ENCODE data around the gene NUP42. TPM values are rescaled to one million over a fixed set of nuclear protein-coding genes. Genes with fewer than 3 reads are reported as not detected.

The NUP42 gene
- total and polyA plus RNA-seq, 8 donors: 7.3 to 24.9 (median 10.9) TPM

- DNase-seq (no peak), FAIRE-seq (no peak), ATAC-seq (no peak)
- Histone ChIP-seq H3K4me1 (no peaks in the 10 kb centered on the region), H3K36me3 (no peaks in the 10 kb centered on the region), H3K27ac (no peak overlapping the region), H3K27me3 (peaks cover 0 to 17% (median 0%) of the 10 kb centered on the region in 4 donors), H3K4me3 (no peak overlapping the region), H3K9me3 (no peaks in the 10 kb centered on the region)
- no peak for TF ChIP-seq CTCF (IDR thresholded peaks at IDR 0.05)
- intact Hi-C loops (cut with DNase I): no loop called here
These were observed 67.6 kb downstream of the NUP42 start for GRCh38 chr7:23249486-23249885.

Other genes starting within 250 kb of the NUP42 start
- gene HYCC1, start 167.9 kb upstream of the NUP42 start, total RNA-seq: 10 to 100 TPM in 1 of 6 donors, 1 to 10 TPM in 5; 7.6 to 15.5 (median 9.5) TPM
- gene HYCC1, start 167.9 kb upstream of the NUP42 start, polyA plus RNA-seq: 1 to 10 TPM; 3.8 TPM
- 10 to 100 TPM in 2 of 6 donors, 1 to 10 TPM in 4; 7.2 to 13.4 (median 9.8) TPM for gene KLHL7, start 76.3 kb upstream of the NUP42 start, total RNA-seq
- gene KLHL7, start 76.3 kb upstream of the NUP42 start, polyA plus RNA-seq: 1 to 10 TPM; 5.4 to 8.3 TPM
- gene GPNMB, start 64.7 kb downstream of the NUP42 start, total RNA-seq: 100 to 1,000 TPM in 1 of 6 donors, 10 to 100 TPM in 2, 1 to 10 TPM in 3; 1.9 to 104 (median 8.9) TPM
- gene GPNMB, start 64.7 kb downstream of the NUP42 start, polyA plus RNA-seq: 1 to 10 TPM; 3.7 to 6.3 TPM
- 10 to 100 TPM; 15.3 to 22.1 (median 21.2) TPM for gene MALSU1, start 117.3 kb downstream of the NUP42 start, total RNA-seq
- 10 to 100 TPM; 10.7 to 29.4 TPM for gene MALSU1, start 117.3 kb downstream of the NUP42 start, polyA plus RNA-seq